HG03060 (cell line): ENCODE results near the gene DAND5.
"Not testable (repeated sequence)": the region's sequence is repeated elsewhere in the genome, so short reads cannot be mapped to it uniquely, and the experiment has no call there.

Experiments used
- ATAC-seq: cut with Tn5 transposase; IDR thresholded peaks from one replicate; pipeline ENCODE4 v1.9.1; 2021; ENCODE audit warnings: low read depth, moderate number of reproducible peaks; ENCODE audit not compliant: unreplicated experiment

DAND5 gene

DNA sequence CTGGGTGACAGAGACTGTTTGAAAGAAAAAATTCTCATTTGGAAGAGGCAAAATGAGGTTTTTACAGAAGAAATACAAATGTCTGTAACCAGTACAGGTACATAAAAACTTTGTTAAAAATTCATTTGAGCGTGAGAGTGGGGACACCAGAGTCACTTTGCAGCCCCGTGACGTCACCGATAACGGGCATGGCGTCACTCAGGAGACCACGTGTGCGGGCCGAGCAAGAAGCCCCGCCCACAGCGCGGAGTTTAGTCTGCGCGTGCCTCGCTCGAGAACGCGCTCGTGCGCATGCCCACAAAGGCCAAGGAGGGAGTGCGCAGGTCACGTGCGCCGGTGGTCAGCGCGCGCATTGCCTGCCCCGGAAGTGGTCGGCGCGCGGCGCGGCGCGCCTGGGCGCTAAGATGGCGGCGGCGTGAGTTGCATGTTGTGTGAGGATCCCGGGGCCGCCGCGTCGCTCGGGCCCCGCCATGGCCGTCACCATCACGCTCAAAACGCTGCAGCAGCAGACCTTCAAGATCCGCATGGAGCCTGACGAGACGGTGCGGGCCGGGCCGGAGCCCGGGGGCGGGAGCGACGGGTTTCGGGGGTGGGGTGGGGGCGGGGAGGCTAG is 23.8 kb upstream of the DAND5 start, which contains the start of gene RAD23A:
RAD23A (plus strand) TSS at position 384 of the 613 bp plus-strand sequence; CDS start at position 471, 87 bp downstream.
- peak; percentile 80 for ATAC-seq

DNA sequence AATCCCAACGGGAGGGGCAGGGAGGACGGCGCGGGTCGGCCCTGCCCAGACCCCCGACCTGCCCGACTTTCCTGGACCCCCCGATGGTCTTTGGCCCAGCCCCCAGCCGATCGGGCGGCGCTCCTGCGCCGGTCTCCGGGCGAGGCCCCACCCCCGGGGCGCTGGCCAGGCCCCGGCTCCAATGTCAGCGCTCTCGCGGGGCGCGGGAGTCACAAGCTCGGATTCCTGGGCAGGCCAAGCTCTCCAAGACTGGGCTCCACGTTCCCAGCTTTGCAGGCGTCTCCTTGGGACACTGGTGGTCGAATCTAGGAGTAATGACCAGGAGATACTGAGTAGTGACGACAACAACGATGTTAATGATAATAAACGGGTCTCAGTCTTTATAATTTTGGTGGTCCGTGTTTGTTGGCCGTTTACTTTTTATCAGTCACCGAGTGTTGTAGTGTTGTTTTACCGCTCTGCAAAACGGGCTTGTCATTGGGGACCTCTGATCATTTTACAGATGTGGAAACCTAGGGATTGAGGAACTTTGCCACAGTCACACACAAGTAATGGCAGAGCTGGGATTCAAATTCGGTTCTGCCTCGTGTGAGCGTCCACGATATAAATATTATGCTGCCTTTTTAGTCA is 23.2 kb upstream of the DAND5 start:
- ATAC-seq, result no peak

DNA sequence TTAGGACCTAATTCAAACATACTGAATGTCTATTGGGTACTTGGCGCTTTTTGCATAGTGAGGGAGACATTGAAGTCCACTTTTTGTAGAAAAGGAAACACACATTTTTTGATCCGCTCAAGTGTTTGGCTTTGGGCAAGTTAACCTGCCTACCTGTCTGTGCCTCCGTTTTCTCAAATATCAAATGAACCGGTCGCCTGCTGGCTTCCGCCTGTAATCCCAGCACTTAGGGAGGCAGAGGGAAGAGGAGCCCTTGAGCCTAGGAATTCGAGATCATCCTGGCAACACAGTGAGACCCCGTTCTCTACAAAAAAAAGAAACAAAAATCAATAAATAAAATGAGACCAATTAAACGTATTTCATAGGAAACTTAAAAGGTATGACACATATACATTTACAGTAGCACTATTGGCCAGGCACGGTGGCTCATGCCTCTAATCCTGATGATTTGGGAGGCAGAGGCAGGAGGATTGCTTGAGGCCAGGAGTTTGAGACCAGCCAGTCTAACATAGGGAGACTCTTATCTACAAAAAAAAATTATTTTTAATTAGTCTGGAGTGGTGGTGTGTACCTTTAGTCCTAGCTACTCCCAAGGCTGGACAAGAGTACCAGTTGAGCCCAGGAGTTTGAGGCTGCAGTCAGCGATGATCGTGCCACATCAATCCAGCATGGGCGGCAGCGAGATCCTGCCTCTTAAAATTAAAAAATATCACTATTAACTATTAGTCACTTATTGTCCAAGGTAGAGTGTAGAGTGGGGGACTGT is 22.5 kb upstream of the DAND5 start:
- ATAC-seq, result no peak

GRCh38 chr19:12947702-12948611 is 21.4 kb upstream of the DAND5 start:
- no peak for ATAC-seq

DNA sequence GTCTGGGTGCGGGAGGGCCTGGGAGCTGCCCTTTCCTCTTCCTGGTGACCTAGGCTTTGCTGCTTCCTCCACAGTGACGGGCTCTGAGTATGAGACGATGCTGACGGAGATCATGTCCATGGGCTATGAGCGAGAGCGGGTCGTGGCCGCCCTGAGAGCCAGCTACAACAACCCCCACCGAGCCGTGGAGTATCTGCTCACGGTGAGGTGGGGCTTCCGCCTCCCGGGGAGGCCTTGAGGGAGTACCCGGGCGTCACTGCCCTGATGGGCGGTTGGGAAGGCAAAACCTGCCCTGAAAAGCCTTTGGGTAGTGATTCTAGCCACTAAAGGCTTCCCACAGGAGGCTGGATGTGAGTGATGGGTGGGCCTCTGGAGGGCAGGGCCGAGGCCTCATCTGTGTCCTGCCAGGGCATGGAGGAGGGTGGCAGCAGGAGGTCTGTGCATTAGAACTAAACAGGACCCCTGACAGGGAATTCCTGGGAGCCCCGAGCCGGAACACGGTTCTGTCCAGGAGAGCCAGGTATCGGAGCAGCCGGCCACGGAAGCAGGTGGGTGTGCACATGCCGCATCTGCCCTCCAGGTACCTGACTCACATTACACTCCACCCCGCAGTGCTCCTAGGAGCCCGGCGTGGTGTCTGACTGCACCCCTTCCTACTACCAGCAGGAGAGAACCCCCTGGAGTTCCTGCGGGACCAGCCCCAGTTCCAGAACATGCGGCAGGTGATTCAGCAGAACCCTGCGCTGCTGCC is 20.6 kb upstream of the DAND5 start:
- no peak for ATAC-seq

- ATAC-seq, result no peak
Measured at GRCh38 chr19:12949363-12950283, 19.8 kb upstream of the DAND5 start.

- ATAC-seq, result not testable (repeated sequence)
Measured at GRCh38 chr19:12952050-12952449, 17.3 kb upstream of the DAND5 start.

- no peak for ATAC-seq
Measured at GRCh38 chr19:12952488-12953137, 16.8 kb upstream of the DAND5 start.

DNA sequence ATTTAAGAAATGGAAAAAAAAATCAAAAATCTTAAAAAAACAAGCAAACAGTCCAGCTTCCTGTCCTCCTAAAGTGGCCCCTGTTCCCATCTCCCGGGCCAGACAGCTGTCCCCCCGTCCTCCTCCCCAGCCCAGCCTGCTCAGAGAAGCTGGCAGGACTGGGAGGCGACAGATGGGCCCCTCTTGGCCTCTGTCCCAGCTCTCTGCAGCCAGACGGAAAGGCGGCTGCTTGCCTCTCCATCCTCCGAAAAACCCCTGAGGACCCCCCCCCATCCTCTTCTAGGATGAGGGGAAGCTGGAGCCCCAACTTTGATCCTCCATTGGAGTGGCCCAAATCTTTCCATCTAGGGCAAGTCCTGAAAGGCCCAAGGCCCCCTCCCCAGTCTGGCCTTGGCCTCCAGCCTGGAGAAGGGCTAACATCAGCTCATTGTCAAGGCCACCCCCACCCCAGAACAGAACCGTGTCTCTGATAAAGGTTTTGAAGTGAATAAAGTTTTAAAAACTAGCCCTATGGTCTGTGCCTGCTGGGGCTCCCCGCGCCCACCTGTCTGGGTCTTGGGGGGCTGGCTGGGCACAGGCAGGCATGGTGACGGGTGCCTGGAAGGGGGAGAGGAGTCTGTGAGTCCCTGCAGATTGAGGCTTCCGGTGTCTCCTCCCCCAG is 16.1 kb upstream of the DAND5 start:
- ATAC-seq, result no peak

GRCh38 chr19:12953799-12954611 is 15.4 kb upstream of the DAND5 start:
- no peak for ATAC-seq

- no peak for ATAC-seq
Measured at GRCh38 chr19:12954612-12954962, 14.8 kb upstream of the DAND5 start.

DNA sequence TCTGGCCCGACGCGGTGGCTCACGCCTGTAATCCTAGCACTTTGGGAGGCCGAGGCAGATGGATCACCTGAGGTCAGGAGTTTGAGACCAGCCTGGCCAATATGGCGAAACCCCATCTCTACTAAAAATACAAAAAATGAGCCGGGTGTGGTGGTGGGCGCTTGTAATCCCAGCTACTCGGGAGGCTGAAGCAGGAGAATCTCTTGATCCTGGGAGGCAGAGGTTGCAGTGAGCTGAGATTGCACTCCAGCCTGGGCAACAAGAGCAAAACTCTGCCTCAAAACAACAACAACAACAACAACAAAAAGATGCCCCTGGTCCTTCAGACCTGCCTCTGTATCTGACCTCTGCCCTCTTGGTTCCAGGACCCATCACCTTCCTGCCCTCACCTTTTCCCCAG is 13.8 kb upstream of the DAND5 start:
- ATAC-seq, result not testable (repeated sequence)

DNA sequence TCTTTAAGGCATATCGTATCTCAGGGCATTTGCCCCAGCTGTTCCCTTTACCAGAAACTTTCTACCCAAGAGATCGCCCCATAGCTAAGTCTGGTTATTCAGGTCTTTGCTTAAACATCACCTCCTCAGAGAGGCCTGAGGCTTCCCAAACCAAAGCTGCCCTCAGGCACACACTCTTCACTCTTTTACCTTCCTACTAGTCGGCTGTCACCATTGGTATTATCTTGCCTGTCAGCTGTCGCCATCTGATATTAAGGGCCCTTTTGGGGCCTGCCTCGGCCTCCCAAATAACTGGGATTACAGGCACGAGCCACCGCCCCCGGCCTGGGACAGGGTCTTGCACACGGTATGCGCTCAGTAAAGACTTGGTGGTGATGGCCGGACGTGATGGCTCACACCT is 13.4 kb upstream of the DAND5 start:
- no peak for ATAC-seq

GRCh38 chr19:12956446-12957388 is 12.7 kb upstream of the DAND5 start, which contains the start of gene GADD45GIP1:
Gene GADD45GIP1 (minus strand): TSS chr19:12957223. CDS start chr19:12957212, 11 bp downstream.
- no peak for ATAC-seq

DNA sequence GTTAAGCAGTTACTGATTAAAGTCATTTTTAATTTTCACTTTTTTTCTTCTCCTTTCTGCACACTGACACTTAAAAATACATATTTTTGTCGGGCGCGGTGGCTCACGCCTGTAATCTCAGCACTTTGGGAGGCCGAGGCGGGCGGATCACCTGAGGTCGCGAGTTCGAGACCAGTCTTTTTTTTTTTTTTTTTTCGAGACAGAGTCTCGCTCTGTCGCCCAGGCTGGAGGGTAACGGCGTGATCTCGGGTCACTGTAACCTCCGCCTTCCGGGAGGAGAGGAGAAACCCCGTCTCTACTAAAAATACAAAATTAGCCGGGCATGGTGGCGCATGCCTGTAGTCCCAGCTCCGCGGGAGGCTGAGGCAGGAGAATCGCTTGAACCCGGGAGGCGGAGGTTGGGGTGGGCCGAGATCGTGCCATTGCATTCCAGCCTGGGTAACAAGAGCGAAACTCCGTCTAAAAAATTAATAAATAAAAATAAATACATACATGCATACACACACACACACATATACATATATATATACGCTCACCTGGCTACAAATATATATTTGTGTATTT is 11.9 kb upstream of the DAND5 start:
- not testable (repeated sequence) for ATAC-seq

GRCh38 chr19:12959481-12959880 is 9.9 kb upstream of the DAND5 start:
- no peak for ATAC-seq
